Measurements from ENCODE around the gene ZFYVE9. TPM values are rescaled to one million over a fixed set of nuclear protein-coding genes. Genes with fewer than 3 reads are reported as not detected.

ZFYVE9 gene
- total RNA-seq, 1 donor from 2014 or later = 40.0 TPM

GRCh38 chr1:52385376-52385775 lies 243.5 kb downstream of the ZFYVE9 start:
- H3K36me3 Mint-ChIP-seq (ENCODE audit: insufficient read depth) = peaks cover 12% of the 10 kb centered on the region
- H3K27ac Mint-ChIP-seq = no peak overlapping the region
- no peak for DNase-seq (ENCODE audit: low spot score, unreplicated experiment)
- H3K4me1 Mint-ChIP-seq (ENCODE audit: low read depth) = no peaks in the 10 kb centered on the region
- no peaks in the 10 kb centered on the region for H3K9me3 Mint-ChIP-seq (ENCODE audit: low read depth)
- H3K27me3 Mint-ChIP-seq = no peaks in the 10 kb centered on the region
- no peak overlapping the region for H3K4me3 Mint-ChIP-seq (ENCODE audit: low read depth)
- TF ChIP-seq CTCF (IDR thresholded peaks at IDR 0.05; ENCODE audit: unreplicated experiment) = no peak

GRCh38 chr1:52386458-52386857 lies 244.6 kb downstream of the ZFYVE9 start:
- Mint-ChIP-seq H3K9me3 (ENCODE audit: low read depth) (no peaks in the 10 kb centered on the region), H3K27me3 (no peaks in the 10 kb centered on the region), H3K27ac (no peak overlapping the region), H3K36me3 (ENCODE audit: insufficient read depth) (peaks cover 12% of the 10 kb centered on the region), H3K4me3 (ENCODE audit: low read depth) (no peak overlapping the region), H3K4me1 (ENCODE audit: low read depth) (no peaks in the 10 kb centered on the region)
- TF ChIP-seq CTCF (IDR thresholded peaks at IDR 0.05; ENCODE audit: unreplicated experiment) = no peak
- no peak for DNase-seq (ENCODE audit: low spot score, unreplicated experiment)

GRCh38 chr1:52393174-52393573 lies 251.3 kb downstream of the ZFYVE9 start:
- H3K4me3 Mint-ChIP-seq (ENCODE audit: low read depth) = no peak overlapping the region
- DNase-seq (ENCODE audit: low spot score, unreplicated experiment) = no peak
- no peaks in the 10 kb centered on the region for H3K4me1 Mint-ChIP-seq (ENCODE audit: low read depth)
- no peaks in the 10 kb centered on the region for H3K9me3 Mint-ChIP-seq (ENCODE audit: low read depth)
- no peak for TF ChIP-seq CTCF (IDR thresholded peaks at IDR 0.05; ENCODE audit: unreplicated experiment)
- no peaks in the 10 kb centered on the region for H3K27me3 Mint-ChIP-seq
- no peak overlapping the region for H3K27ac Mint-ChIP-seq
- peaks cover 9% of the 10 kb centered on the region for H3K36me3 Mint-ChIP-seq (ENCODE audit: insufficient read depth)

Other genes starting within 250 kb of the ZFYVE9 start
- gene RAB3B, start 151.4 kb upstream of the ZFYVE9 start, total RNA-seq = 86.2 and 87.1 TPM in 2 replicates
- gene KTI12, start 108.3 kb upstream of the ZFYVE9 start, total RNA-seq = 8.3 and 8.5 TPM in 2 replicates
- gene TXNDC12, start 86.9 kb upstream of the ZFYVE9 start, total RNA-seq = 70.1 and 83.6 TPM in 2 replicates
- 93.1 and 100 TPM in 2 replicates for gene BTF3L4, start 85.8 kb upstream of the ZFYVE9 start, total RNA-seq
- 42.7 and 51.6 TPM in 2 replicates for gene CC2D1B, start 224.1 kb downstream of the ZFYVE9 start, total RNA-seq

Measured in progenitor cell of endocrine pancreas (in vitro differentiated cells).